SH-SY5Y (cell line): ENCODE measurements around the gene C2CD4D.

Experiments
- GATA2 ChIP-seq: IDR thresholded peaks from 2 replicates; pipeline ENCODE4 v1.6.1; 2011; ENCODE audit warnings: mild to moderate bottlenecking, low read depth, low read length
- GATA3 ChIP-seq: IDR thresholded peaks from 2 replicates; pipeline ENCODE4 v1.6.1; 2011; ENCODE audit warnings: low read depth, mild to moderate bottlenecking, low read length, moderate library complexity

- no peak for TF ChIP-seq GATA2
- TF ChIP-seq GATA3, result no peak
Observed at GRCh38 chr1:151814426-151814825, 25.2 kb downstream of the C2CD4D start.
